HuH-7.5 (cell line): ENCODE results near the gene ABLIM1.

ENCODE experiments used
- DNase-seq: peaks from one replicate; pipeline ENCODE4 v3.0.0; 2011; ENCODE audit warnings: low spot score

ABLIM1 gene

GRCh38 chr10:114408112-114408967 lies 249.7 kb downstream of the ABLIM1 start:
- DNase-seq: no peak

- DNase-seq: no peak
Observed at GRCh38 chr10:114406455-114406854, 251.6 kb downstream of the ABLIM1 start.

- no peak for DNase-seq
Observed at GRCh38 chr10:114405011-114405350, 253.1 kb downstream of the ABLIM1 start.

- peak; percentile 31 for DNase-seq
Observed at GRCh38 chr10:114404171-114405010, 253.7 kb downstream of the ABLIM1 start, which contains the start of gene AFAP1L2. TSS of gene AFAP1L2 (minus strand) at chr10:114404502. CDS start at chr10:114404455, 47 bp downstream.

GRCh38 chr10:114403541-114404161 lies 254.4 kb downstream of the ABLIM1 start:
- DNase-seq: no peak

- no peak for DNase-seq
Observed at GRCh38 chr10:114402871-114403540, 255.1 kb downstream of the ABLIM1 start.

GRCh38 chr10:114402233-114402632 lies 255.8 kb downstream of the ABLIM1 start:
- DNase-seq: no peak

GRCh38 chr10:114401195-114401791 lies 256.8 kb downstream of the ABLIM1 start:
- no peak for DNase-seq

- no peak for DNase-seq
Observed at GRCh38 chr10:114400091-114400490, 258.0 kb downstream of the ABLIM1 start.

GRCh38 chr10:114399576-114399975 lies 258.5 kb downstream of the ABLIM1 start:
- DNase-seq: no peak

GRCh38 chr10:114398587-114399331 lies 259.3 kb downstream of the ABLIM1 start:
- no peak for DNase-seq

- no peak for DNase-seq
Observed at GRCh38 chr10:114397651-114398145, 260.4 kb downstream of the ABLIM1 start.

- DNase-seq: no peak
Observed at GRCh38 chr10:114396464-114396863, 261.6 kb downstream of the ABLIM1 start.

GRCh38 chr10:114395366-114396022 lies 262.6 kb downstream of the ABLIM1 start:
- DNase-seq: no peak

- DNase-seq: no peak
Observed at GRCh38 chr10:114394531-114394930, 263.5 kb downstream of the ABLIM1 start.

- no peak for DNase-seq
Observed at GRCh38 chr10:114393886-114394285, 264.2 kb downstream of the ABLIM1 start.

- DNase-seq: no peak
Observed at GRCh38 chr10:114393482-114393881, 264.6 kb downstream of the ABLIM1 start.

- no peak for DNase-seq
Observed at GRCh38 chr10:114392112-114392835, 265.8 kb downstream of the ABLIM1 start.

- no peak for DNase-seq
Observed at GRCh38 chr10:114391599-114391998, 266.5 kb downstream of the ABLIM1 start.
